HG02885 (cell line): ENCODE data around the gene CLCNKA.
"Not testable (repeated sequence)": the region's sequence is repeated elsewhere in the genome, so short reads cannot be mapped to it uniquely, and the experiment has no call there.

Experiments used
- ATAC-seq: cut with Tn5 transposase; IDR thresholded peaks from one replicate; pipeline ENCODE4 v1.9.1; 2021; ENCODE audit warnings: mild to moderate bottlenecking; ENCODE audit not compliant: unreplicated experiment, poor library complexity

The CLCNKA gene

GRCh38 chr1:16033103-16033632 lies 11.3 kb downstream of the CLCNKA start:
- not testable (repeated sequence) for ATAC-seq

- ATAC-seq, result not testable (repeated sequence)
These were observed 14.6 kb downstream of the CLCNKA start for GRCh38 chr1:16036461-16036860.

GRCh38 chr1:16038620-16038912 lies 16.7 kb downstream of the CLCNKA start:
- ATAC-seq, result no peak

- not testable (repeated sequence) for ATAC-seq
These were observed 18.0 kb downstream of the CLCNKA start for GRCh38 chr1:16039871-16040270.

GRCh38 chr1:16041200-16041599 lies 19.4 kb downstream of the CLCNKA start:
- ATAC-seq, result no peak

- ATAC-seq, result no peak
These were observed 20.3 kb downstream of the CLCNKA start for GRCh38 chr1:16042096-16042495.

GRCh38 chr1:16042654-16043053 lies 20.8 kb downstream of the CLCNKA start:
- not testable (repeated sequence) for ATAC-seq

GRCh38 chr1:16043521-16043920 lies 21.7 kb downstream of the CLCNKA start, which contains the start of gene CLCNKB:
Gene CLCNKB (plus strand): TSS chr1:16043782. CDS start chr1:16044493, 711 bp downstream.
- ATAC-seq, result no peak

- ATAC-seq, result no peak
These were observed 22.1 kb downstream of the CLCNKA start for GRCh38 chr1:16043950-16044349.

GRCh38 chr1:16046842-16047241 lies 25.0 kb downstream of the CLCNKA start:
- ATAC-seq, result no peak

- no peak for ATAC-seq
These were observed 26.1 kb downstream of the CLCNKA start for GRCh38 chr1:16047791-16048475.

GRCh38 chr1:16048573-16049189 lies 26.8 kb downstream of the CLCNKA start:
- no peak for ATAC-seq

- ATAC-seq, result no peak
These were observed 28.5 kb downstream of the CLCNKA start for GRCh38 chr1:16050328-16050727.

- ATAC-seq, result no peak
These were observed 29.2 kb downstream of the CLCNKA start for GRCh38 chr1:16051039-16051438.

GRCh38 chr1:16051949-16052348 lies 30.1 kb downstream of the CLCNKA start:
- ATAC-seq, result not testable (repeated sequence)

GRCh38 chr1:16053781-16054502 lies 32.1 kb downstream of the CLCNKA start:
- ATAC-seq, result no peak

GRCh38 chr1:16054598-16055540 lies 33.0 kb downstream of the CLCNKA start:
- no peak for ATAC-seq

GRCh38 chr1:16055613-16056520 lies 34.0 kb downstream of the CLCNKA start:
- ATAC-seq, result peak; percentile 73

GRCh38 chr1:16056521-16056912 lies 34.7 kb downstream of the CLCNKA start:
- not testable (repeated sequence) for ATAC-seq
